Mesenchymal stem cell (in vitro differentiated cells and primary cell): ENCODE results near the gene SNRNP35.
A peak's percentile ranks its signal among the peaks of the same experiment; 100 is the strongest.

Source experiments
- DNase-seq: peaks from one replicate; pipeline ENCODE4 v3.0.0-alpha.2; 2013
- H2AFZ ChIP-seq: one replicate; pipeline ENCODE4 v1.6.1; 2013; ENCODE audit warnings: low read depth, mild to moderate bottlenecking, control low read depth, inconsistent platforms, low read length, moderate library complexity
- H2AK5ac ChIP-seq: 2 replicates; pipeline ENCODE4 v1.6.1; 2013; ENCODE audit warnings: low read length, moderate library complexity, mild to moderate bottlenecking, inconsistent platforms; ENCODE audit not compliant: severe bottlenecking
- H2BK120ac ChIP-seq: one replicate; pipeline ENCODE4 v1.6.1; 2013; ENCODE audit warnings: low read depth, mild to moderate bottlenecking, inconsistent platforms, low read length, moderate library complexity
- H2BK12ac ChIP-seq, 2 experiments: one replicate each; pipeline ENCODE4 v1.6.1; 2013; ENCODE audit warnings: inconsistent platforms in 2 of 2, low read length in 2 of 2, mild to moderate bottlenecking in 2 of 2, moderate library complexity in 2 of 2, control low read depth in 1 of 2
- H2BK15ac ChIP-seq: one replicate; pipeline ENCODE4 v1.6.1; 2013; ENCODE audit warnings: mild to moderate bottlenecking, low read depth, inconsistent platforms; ENCODE audit not compliant: poor library complexity, severe bottlenecking
- H2BK5ac ChIP-seq: 2 replicates; pipeline ENCODE4 v1.6.1; 2013; ENCODE audit warnings: low read depth, mild to moderate bottlenecking, low read length, control low read depth, inconsistent platforms; ENCODE audit not compliant: poor library complexity, severe bottlenecking
- H3K14ac ChIP-seq, 2 experiments: one replicate each; pipeline ENCODE4 v1.6.1; 2013; ENCODE audit warnings: inconsistent platforms in 2 of 2, low read length in 2 of 2, control low read depth in 1 of 2, mild to moderate bottlenecking in 1 of 2, moderate library complexity in 1 of 2
- H3K18ac ChIP-seq, 2 experiments: one replicate each; pipeline ENCODE4 v1.6.1; 2013; ENCODE audit warnings: inconsistent platforms in 2 of 2, low read length in 2 of 2, control low read depth in 1 of 2, low read depth in 1 of 2, mild to moderate bottlenecking in 1 of 2
- H3K23ac ChIP-seq, 2 experiments: one replicate each; pipeline ENCODE4 v1.6.1; 2013; ENCODE audit warnings: inconsistent platforms in 2 of 2, low read length in 2 of 2, mild to moderate bottlenecking in 2 of 2, moderate library complexity in 2 of 2, control low read depth in 1 of 2
- H3K27ac ChIP-seq: 2 replicates; pipeline ENCODE4 v1.5.1; 2013; ENCODE audit warnings: mild to moderate bottlenecking, moderate library complexity, low read length, control low read depth, inconsistent platforms; ENCODE audit not compliant: poor library complexity, severe bottlenecking
- H3K27me3 ChIP-seq, 2 experiments: 2 replicates each; pipeline versions ENCODE4 v1.6.1 to v1.7.0; 2013; ENCODE audit warnings: low read length in 2 of 2, mild to moderate bottlenecking in 2 of 2, moderate library complexity in 2 of 2, control low read depth in 1 of 2, inconsistent platforms in 1 of 2; ENCODE audit not compliant: control insufficient read depth in 1 of 2, insufficient read depth in 1 of 2
- H3K36me3 ChIP-seq, 2 experiments: 2 replicates each; pipeline versions ENCODE4 v1.6.1 to v1.7.0; 2013; ENCODE audit warnings: low read length in 2 of 2, control low read depth in 1 of 2, inconsistent platforms in 1 of 2, low read depth in 1 of 2, mild to moderate bottlenecking in 1 of 2; ENCODE audit not compliant: insufficient read depth in 2 of 2, control insufficient read depth in 1 of 2
- H3K4ac ChIP-seq, 2 experiments: one replicate each; pipeline ENCODE4 v1.6.1; 2013; ENCODE audit warnings: inconsistent platforms in 2 of 2, low read length in 2 of 2, mild to moderate bottlenecking in 2 of 2, moderate library complexity in 2 of 2, control low read depth in 1 of 2, low read depth in 1 of 2
- H3K4me1 ChIP-seq: 2 replicates; pipeline ENCODE4 v1.6.1; 2013; ENCODE audit warnings: low read depth, low read length, control low read depth; ENCODE audit not compliant: control insufficient read depth, insufficient read depth
- H3K4me2 ChIP-seq: 2 replicates; pipeline ENCODE4 v1.6.1; 2013; ENCODE audit warnings: low read length, mild to moderate bottlenecking, inconsistent platforms; ENCODE audit not compliant: poor library complexity, severe bottlenecking
- H3K4me3 ChIP-seq, 2 experiments: 2 replicates each; pipeline versions ENCODE4 v1.5.1 to v1.7.0; 2013; ENCODE audit warnings: low read length in 2 of 2, mild to moderate bottlenecking in 2 of 2, control low read depth in 1 of 2, low read depth in 1 of 2; ENCODE audit not compliant: insufficient read depth in 1 of 2
- H3K79me1 ChIP-seq: replicated peaks from 2 replicates; pipeline ENCODE4 v1.6.1; 2013; ENCODE audit warnings: mild to moderate bottlenecking, control low read depth, low read length, inconsistent platforms; ENCODE audit not compliant: poor library complexity, severe bottlenecking
- H3K9ac ChIP-seq: 2 replicates; pipeline ENCODE4 v1.7.0; 2013; ENCODE audit warnings: mild to moderate bottlenecking, low read length, moderate library complexity
- H3K9me3 ChIP-seq: 2 replicates; pipeline ENCODE4 v1.7.0; 2013; ENCODE audit warnings: mild to moderate bottlenecking, low read length; ENCODE audit not compliant: control insufficient read depth
- H4K8ac ChIP-seq: one replicate; pipeline ENCODE4 v1.6.1; 2013; ENCODE audit warnings: inconsistent platforms, mild to moderate bottlenecking, low read length, moderate library complexity
- H4K91ac ChIP-seq: one replicate; pipeline ENCODE4 v1.6.1; 2013; ENCODE audit warnings: mild to moderate bottlenecking, low read length, inconsistent platforms
- WGBS: methylation state at CpG from one replicate; pipeline ENCODE4 v1.1.7; 2013; ENCODE audit warnings: mixed read lengths; 5-methylcytosine and 5-hydroxymethylcytosine counted together

SNRNP35 gene

GRCh38 chr12:123436017-123436964 lies 21.6 kb upstream of the SNRNP35 start, which contains the start of gene RILPL2:
RILPL2 (minus strand) TSS chr12:123436684; CDS start chr12:123436420, 264 bp downstream.
- Histone ChIP-seq H3K4ac (peak within 1 kb of the TSS; percentile 47 to 64), H2BK5ac (no peak within 1 kb of the TSS), H2AFZ (peak within 1 kb of the TSS; percentile 93), H3K18ac (peak within 1 kb of the TSS; percentile 69 to 88), H4K91ac (peak within 1 kb of the TSS; percentile 4), H4K8ac (peak within 1 kb of the TSS; percentile 74), H3K4me2 (peak within 1 kb of the TSS; percentile 85), H3K9ac (peak within 1 kb of the TSS; percentile 94), H3K27me3 (no peaks in the 10 kb centered on the region), H2AK5ac (no peak within 1 kb of the TSS), H2BK120ac (peak within 1 kb of the TSS; percentile 21), H3K27ac (peak within 1 kb of the TSS; percentile 2), H2BK12ac (peak within 1 kb of the TSS in 1 of 2 experiments; percentile 72), H3K36me3 (no peaks in the 10 kb centered on the region), H3K14ac (peak within 1 kb of the TSS in 1 of 2 experiments; percentile 53), H2BK15ac (peak within 1 kb of the TSS; percentile 63), H3K79me1 (peaks cover 9% of the 10 kb centered on the region), H3K23ac (peak within 1 kb of the TSS in 1 of 2 experiments; percentile 77), H3K4me1 (peaks cover 17% of the 10 kb centered on the region), H3K4me3 (peak within 1 kb of the TSS; percentile 83 to 96), H3K9me3 (no peaks in the 10 kb centered on the region)
- DNase-seq = peak; percentile 93
- WGBS = 2% methylated on average over 63 of the region's 69 CpGs

DNA sequence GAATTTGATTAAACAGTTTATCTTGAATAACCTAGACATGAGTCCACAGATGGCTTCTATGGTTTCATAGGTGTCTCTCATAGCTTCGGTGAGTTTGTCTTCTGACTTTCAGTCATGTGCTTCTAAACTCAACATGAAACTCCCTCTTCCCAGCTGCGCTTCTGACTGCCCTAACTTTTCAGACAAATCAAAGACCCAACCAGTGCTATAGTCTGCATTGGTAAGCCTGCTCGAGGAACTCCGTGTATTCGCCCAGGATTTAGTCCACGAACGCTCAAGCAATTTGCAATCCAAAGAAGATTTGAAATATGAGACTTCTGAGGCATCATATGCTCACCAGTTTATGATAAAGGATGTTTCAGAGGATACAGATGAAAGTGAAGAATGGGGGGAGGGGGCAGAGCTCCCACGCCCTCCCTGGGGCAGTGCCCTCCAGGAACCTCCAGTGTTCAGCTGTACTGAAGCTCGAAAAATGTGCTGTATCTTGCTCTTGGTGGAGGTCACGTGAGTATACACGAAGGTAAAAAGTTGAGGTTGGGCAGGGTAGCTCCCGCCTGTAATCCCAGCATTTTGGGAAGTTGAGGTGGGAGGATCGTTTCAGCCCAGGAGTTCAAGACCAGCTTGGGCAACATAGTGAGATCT lies 16.3 kb upstream of the SNRNP35 start:
- H3K9ac ChIP-seq = no peak overlapping the region
- H3K36me3 ChIP-seq = no peaks in the 10 kb centered on the region
- H2BK15ac ChIP-seq = no peak overlapping the region
- H2AFZ ChIP-seq = peak overlapping the region; percentile 14
- peaks cover 4% of the 10 kb centered on the region for H3K4me1 ChIP-seq
- H3K14ac ChIP-seq = no peak overlapping the region
- H3K79me1 ChIP-seq = no peaks in the 10 kb centered on the region
- H3K9me3 ChIP-seq = no peaks in the 10 kb centered on the region
- no peak overlapping the region for H3K27ac ChIP-seq
- no peak overlapping the region for H3K18ac ChIP-seq
- DNase-seq = no peak
- no peaks in the 10 kb centered on the region for H3K27me3 ChIP-seq
- no peak overlapping the region for H4K8ac ChIP-seq
- no peak overlapping the region for H2BK5ac ChIP-seq
- H3K23ac ChIP-seq = no peak overlapping the region
- no peak overlapping the region for H3K4ac ChIP-seq
- no peak overlapping the region for H2AK5ac ChIP-seq
- no peak overlapping the region for H3K4me2 ChIP-seq
- 90% methylated on average over 13 of the region's 13 CpGs for WGBS
- H3K4me3 ChIP-seq = no peak overlapping the region
- no peak overlapping the region for H4K91ac ChIP-seq
- H2BK120ac ChIP-seq = no peak overlapping the region
- no peak overlapping the region for H2BK12ac ChIP-seq

- no peak overlapping the region for H2AK5ac ChIP-seq
- H3K14ac ChIP-seq = no peak overlapping the region
- no peaks in the 10 kb centered on the region for H3K4me1 ChIP-seq
- no peaks in the 10 kb centered on the region for H3K9me3 ChIP-seq
- H3K9ac ChIP-seq = no peak overlapping the region
- H2AFZ ChIP-seq = no peak overlapping the region
- 96% methylated on average over 3 of the region's 4 CpGs for WGBS
- no peak overlapping the region for H2BK5ac ChIP-seq
- no peak overlapping the region for H2BK12ac ChIP-seq
- H2BK15ac ChIP-seq = no peak overlapping the region
- H4K91ac ChIP-seq = no peak overlapping the region
- no peak overlapping the region for H3K4me2 ChIP-seq
- no peak overlapping the region for H4K8ac ChIP-seq
- no peak overlapping the region for H3K23ac ChIP-seq
- no peak overlapping the region for H3K27ac ChIP-seq
- no peak for DNase-seq
- H3K4ac ChIP-seq = no peak overlapping the region
- H3K18ac ChIP-seq = no peak overlapping the region
- H2BK120ac ChIP-seq = no peak overlapping the region
- no peaks in the 10 kb centered on the region for H3K27me3 ChIP-seq
- no peak overlapping the region for H3K4me3 ChIP-seq
- no peaks in the 10 kb centered on the region for H3K79me1 ChIP-seq
- no peaks in the 10 kb centered on the region for H3K36me3 ChIP-seq
Measured at GRCh38 chr12:123442774-123443173, 15.2 kb upstream of the SNRNP35 start.
